ENCODE measurements around the gene NEK6. TPM values are rescaled to one million over a fixed set of nuclear protein-coding genes. Genes with fewer than 3 reads are reported as not detected.

Gene NEK6
- total RNA-seq, 1 experiment from 2014 or later = 17.6 TPM

DNA sequence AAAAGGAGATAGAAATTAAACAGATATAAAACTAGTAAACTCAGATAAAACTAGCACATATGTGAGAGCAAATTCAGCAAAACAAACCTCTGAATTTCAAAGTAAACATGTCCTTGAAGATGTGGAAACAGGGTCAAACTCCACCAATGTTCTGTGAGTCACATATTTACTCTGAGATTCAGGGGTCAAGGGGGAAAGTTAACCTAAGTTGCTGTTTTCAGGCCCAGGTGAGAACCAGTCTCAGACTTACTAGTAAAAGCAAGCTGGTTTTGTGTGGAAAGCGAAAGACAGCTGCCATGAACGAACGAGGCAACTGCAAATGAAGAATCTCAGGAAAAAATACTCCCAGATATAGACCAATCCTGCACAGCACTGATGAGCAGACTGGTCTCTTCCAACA, 128.5 kb downstream of the NEK6 start:
- no peaks in the 10 kb centered on the region for H3K27me3 ChIP-seq (ENCODE audit: control insufficient read depth, insufficient read depth, low read length)
- no peak overlapping the region for H3K4me3 ChIP-seq (ENCODE audit: insufficient read depth, low read depth, low read length)
- no peak for DNase-seq
- no peaks in the 10 kb centered on the region for H3K36me3 ChIP-seq (replicated peaks; ENCODE audit: control insufficient read depth, insufficient read depth, low read length)

DNA sequence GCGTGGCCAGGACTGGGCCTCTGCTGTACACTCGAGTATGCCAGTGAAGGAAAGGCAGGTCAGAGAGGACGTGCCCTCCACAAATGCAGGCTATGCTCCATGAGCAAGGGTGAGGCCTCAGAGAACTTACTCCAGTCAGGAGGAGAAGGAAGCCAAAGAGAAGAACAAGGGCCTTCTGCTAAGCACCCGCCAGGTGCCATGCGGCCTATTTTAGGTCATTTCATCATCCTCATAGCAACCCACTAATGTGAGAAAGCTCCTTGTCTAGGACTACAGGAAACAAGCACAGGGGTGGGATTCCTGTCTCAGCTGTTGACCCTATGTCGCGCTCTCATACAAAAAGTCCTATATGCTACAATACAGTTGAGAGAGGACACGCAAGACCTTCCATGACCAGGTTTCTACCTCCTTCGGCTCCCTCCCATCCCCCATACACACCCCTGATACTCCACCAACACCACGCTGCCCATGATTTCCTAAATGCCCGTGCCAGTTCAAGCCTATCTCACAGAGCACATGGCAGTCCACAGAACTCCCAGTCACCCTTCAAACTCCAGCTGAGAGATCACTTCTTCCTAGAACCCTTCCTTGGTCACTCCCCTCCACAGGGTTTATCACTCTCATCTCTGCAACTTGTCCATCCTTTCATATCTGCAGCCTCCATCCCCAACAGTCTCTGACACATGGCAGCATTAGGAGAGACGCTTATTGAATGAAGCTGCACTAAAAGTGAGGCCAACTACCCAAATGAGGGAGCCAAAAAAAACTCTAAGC, 130.7 kb downstream of the NEK6 start:
- no peak overlapping the region for H3K4me3 ChIP-seq (ENCODE audit: insufficient read depth, low read depth, low read length)
- DNase-seq = no peak
- H3K36me3 ChIP-seq (replicated peaks; ENCODE audit: control insufficient read depth, insufficient read depth, low read length) = no peaks in the 10 kb centered on the region
- H3K27me3 ChIP-seq (ENCODE audit: control insufficient read depth, insufficient read depth, low read length) = no peaks in the 10 kb centered on the region

DNA sequence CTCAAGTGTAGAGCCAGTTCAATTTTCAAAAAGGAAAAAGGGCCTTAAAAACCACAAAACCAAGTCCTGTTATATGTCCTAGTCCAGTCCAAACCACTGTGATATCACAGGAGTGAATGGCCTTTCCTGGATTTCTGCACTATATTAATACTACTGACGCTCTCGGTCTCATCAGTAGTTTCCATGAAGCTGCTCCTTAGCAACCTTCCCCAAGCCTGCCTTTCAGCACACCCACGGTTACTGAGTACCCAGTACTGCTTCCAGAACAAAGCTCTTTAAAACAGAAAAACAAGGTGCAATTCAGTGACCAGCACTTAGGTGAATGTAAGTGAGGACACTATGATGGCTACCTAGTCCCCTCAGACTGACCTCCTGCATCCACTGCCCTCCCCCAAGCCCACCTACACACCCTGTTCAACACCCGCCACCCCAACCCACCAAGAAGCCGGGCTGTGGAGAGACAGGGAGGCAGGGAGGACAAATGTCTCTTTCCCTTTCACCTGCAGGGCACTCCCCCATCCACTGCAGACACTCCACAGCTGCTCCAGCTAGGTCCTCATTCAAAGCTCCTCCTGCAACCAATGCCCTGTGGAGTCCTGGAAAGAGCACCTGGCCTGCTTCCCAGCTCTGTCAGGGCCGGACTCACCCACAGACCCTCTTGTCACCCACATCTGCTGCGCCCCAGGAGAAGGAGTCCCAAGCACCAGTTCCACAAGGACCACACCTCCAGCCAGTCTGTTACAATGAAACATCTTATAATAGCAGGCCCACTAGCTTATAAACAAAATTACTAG, 131.6 kb downstream of the NEK6 start:
- no peak for DNase-seq
- H3K36me3 ChIP-seq (replicated peaks; ENCODE audit: control insufficient read depth, insufficient read depth, low read length) = no peaks in the 10 kb centered on the region
- no peak overlapping the region for H3K4me3 ChIP-seq (ENCODE audit: insufficient read depth, low read depth, low read length)
- no peaks in the 10 kb centered on the region for H3K27me3 ChIP-seq (ENCODE audit: control insufficient read depth, insufficient read depth, low read length)

DNA sequence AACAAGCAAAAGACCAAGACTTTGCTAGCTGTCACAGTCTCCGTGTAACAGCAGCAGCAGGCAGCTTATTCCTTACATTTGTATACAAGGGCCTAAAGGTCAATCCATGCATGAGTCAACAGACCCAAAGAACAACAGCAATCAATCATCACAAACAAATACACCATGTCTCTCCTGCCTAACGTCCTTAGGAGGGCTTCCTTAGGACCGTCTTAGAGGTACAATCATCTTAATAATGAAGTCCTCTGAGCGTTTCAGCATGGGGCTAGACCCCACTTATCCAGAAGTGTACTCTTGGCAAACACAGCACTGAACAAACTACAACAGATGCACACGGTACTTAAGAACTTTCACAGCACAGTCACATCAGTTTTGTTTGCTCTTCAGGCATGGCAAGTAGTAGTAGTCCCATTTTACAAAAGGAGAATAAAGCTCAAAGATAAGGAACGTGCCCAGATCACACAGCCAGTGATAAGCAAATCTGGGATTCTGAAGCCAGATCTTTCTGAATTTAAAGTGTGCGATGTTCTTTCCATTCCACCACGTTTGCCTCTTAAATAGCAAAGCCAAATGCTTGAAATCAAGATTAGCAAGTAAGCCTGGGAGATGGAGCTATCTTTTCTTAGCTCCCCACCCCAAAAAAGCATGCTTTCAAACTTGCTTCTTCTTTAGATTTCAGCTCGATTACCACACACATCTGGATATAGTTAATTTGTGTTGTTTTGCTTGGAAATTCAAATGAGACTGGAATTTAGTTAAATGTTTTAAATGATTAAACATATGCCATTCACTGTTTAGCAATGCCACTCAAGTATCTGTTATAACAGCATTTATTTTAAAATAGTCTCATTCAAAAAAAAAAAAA, 133.3 kb downstream of the NEK6 start:
- Histone ChIP-seq H3K36me3 (replicated peaks; ENCODE audit: control insufficient read depth, insufficient read depth, low read length) (no peaks in the 10 kb centered on the region), H3K4me3 (ENCODE audit: insufficient read depth, low read depth, low read length) (no peak overlapping the region), H3K27me3 (ENCODE audit: control insufficient read depth, insufficient read depth, low read length) (no peaks in the 10 kb centered on the region)
- DNase-seq = no peak

DNA sequence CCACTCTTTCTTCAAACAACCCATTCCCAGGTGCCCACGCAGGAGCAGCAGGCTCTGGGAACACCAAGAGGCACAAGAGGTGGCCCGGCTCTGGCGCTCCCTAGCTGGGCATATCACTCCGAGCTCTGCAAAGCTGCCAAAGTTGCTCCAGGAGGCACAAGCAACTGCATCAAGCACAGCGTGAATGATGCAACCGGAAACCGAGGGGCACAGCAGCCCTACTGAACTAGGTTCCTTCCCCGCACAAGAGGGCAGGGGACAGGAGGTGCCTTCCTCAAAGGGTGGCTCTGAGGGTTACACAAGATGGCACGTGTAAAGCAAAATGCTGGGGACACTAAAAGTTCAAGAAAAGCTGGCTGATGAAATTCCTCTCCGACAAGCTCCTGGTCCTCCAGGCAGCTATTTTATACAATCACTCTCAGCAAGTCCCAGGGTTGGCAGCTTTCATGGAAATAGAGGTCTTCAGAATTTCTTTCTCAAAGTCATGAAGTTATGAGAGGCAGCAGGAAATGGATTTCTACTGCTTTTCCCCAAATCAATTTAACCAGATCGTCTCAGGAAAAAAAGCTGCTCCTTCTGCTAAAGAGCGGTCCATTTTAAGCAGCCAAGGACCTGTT, 134.6 kb downstream of the NEK6 start:
- Histone ChIP-seq H3K36me3 (replicated peaks; ENCODE audit: control insufficient read depth, insufficient read depth, low read length) (peaks cover 2% of the 10 kb centered on the region; the same call in 1 of the 2 replicates), H3K4me3 (ENCODE audit: insufficient read depth, low read depth, low read length) (no peak overlapping the region), H3K27me3 (ENCODE audit: control insufficient read depth, insufficient read depth, low read length) (no peaks in the 10 kb centered on the region)
- DNase-seq = no peak

DNA sequence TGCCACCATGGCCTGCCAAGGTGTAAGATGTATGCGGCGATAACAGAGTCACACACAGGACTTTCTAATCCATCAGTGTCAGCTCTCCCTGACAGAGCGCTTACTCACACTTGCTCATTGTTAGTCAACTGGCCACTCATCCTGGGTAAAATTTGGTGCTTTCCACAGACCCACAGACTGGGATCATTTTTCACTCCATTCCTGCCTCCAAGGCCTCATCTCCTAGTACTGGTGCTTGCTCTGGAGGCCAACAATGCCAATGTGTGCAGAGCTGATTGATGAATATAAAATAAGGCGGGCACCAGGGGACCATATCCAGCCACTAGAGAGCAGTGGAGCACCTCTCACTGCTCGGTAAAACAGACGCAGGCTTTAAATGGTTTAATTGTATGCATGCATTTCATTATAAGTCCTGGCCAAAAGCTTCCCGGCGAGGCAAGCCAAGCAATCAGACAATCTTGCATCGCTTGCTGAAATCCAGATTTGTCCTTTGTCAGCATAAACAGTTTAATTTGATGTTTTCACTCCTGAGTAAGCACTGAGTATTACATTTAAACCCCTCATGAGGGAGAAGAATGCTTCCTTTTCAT, 135.2 kb downstream of the NEK6 start:
- peak; percentile 61 for DNase-seq
- no peak overlapping the region for H3K4me3 ChIP-seq (ENCODE audit: insufficient read depth, low read depth, low read length)

DNA sequence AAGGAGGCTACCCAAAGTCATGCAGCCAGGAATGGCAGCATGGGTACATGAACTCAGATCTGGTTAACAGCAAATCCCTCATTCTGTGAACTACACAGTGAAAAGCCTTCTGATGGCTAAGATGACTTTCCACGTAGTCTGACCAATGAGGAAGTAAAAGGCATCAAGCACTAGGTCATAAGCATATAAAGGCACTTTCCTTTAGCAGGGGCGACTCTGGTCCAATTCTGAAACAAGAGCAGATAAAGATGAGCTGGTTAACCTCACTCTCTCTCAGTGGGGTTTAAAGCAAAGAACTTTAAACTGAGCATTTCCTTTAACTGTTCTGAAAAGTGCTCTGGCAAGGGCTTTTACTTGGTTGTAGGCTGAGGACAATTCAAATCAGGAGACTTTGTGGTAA, 136.4 kb downstream of the NEK6 start:
- no peaks in the 10 kb centered on the region for H3K27me3 ChIP-seq (ENCODE audit: control insufficient read depth, insufficient read depth, low read length)
- H3K36me3 ChIP-seq (replicated peaks; ENCODE audit: control insufficient read depth, insufficient read depth, low read length) = peaks cover 2% of the 10 kb centered on the region; the same call in 1 of the 2 replicates
- no peak overlapping the region for H3K4me3 ChIP-seq (ENCODE audit: insufficient read depth, low read depth, low read length)
- no peak for DNase-seq

More for the DNA sequence above, 135.2 kb downstream of the NEK6 start:
- peaks cover 2% of the 10 kb centered on the region; the same call in 1 of the 2 replicates for H3K36me3 ChIP-seq (replicated peaks; ENCODE audit: control insufficient read depth, insufficient read depth, low read length)
- H3K27me3 ChIP-seq (ENCODE audit: control insufficient read depth, insufficient read depth, low read length) = no peaks in the 10 kb centered on the region

DNA sequence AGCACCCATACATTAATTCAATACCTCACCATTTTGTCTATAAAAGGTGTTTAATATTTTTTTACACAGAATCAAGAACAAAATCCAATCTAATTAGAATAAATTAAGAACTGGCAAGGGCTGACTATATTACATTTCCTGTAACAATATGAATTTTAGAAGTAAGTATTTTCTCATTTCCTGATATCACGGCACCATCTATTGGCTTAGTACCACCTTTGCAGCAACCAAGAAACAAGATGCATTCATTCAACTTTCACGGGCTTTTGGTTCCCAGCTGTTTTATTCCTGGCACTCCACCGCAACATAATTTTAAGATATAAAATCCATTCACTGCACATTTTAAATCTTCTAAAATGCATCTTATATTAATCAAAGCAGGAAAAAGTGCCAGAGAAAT, 136.8 kb downstream of the NEK6 start:
- DNase-seq = no peak
- Histone ChIP-seq H3K4me3 (ENCODE audit: insufficient read depth, low read depth, low read length) (no peak overlapping the region), H3K27me3 (ENCODE audit: control insufficient read depth, insufficient read depth, low read length) (no peaks in the 10 kb centered on the region), H3K36me3 (replicated peaks; ENCODE audit: control insufficient read depth, insufficient read depth, low read length) (peaks cover 2% of the 10 kb centered on the region; the same call in 1 of the 2 replicates)

DNA sequence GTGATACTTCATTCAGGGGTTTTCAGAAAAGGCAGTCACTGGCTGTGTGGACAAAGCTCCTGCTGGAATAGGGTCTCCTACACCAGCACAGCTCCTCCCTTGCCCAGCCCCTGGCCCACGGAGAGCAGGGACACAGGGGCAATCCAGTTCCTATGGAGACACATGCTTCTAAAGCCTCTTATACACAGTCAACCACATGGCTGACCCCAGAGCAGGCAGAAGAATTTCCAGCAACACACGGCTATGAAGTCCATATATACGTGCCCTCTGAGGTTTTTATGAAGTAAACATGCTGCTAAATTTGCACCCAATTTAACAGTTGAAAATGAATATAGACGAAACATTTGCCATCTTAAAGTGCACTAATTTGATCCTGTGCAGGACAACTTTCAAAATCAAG, 138.1 kb downstream of the NEK6 start:
- no peak for DNase-seq
- Histone ChIP-seq H3K27me3 (ENCODE audit: control insufficient read depth, insufficient read depth, low read length) (no peaks in the 10 kb centered on the region), H3K4me3 (ENCODE audit: insufficient read depth, low read depth, low read length) (no peak overlapping the region), H3K36me3 (replicated peaks; ENCODE audit: control insufficient read depth, insufficient read depth, low read length) (peaks cover 2% of the 10 kb centered on the region; the same call in 1 of the 2 replicates)

DNA sequence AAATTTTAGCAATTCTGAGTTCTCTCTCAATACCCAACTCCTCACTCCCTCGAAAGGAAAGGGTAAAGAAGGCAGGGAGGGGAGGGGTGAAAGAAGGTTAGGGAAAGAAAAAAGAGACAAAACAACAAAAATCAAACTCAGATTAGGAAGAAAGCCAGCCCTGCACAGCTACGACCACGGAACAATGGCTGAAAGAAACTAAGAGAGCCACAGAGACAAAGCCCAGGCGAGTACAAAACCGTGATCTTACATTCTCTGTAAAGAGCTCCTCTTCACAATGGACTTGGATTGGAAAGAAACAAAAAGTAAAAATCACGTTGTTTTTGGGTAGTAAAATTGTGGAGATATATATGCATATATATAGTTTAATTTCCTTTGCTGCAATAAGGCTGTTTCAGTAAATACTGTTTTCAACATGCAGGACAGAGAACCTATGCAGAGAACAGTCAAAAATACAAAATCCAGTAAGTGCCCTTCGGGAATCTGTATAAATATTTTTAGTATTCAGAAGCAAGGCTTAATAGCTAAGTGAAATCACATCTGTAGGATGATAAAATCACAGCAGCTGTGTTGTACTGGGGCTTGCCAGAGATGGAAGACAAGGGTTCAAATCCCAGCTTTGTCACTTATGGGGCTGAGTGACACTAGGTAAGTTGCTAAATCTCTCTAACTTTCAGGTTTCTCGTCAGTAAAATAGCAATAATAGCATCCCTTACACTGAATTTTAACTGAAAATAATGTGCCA, 140.6 kb downstream of the NEK6 start:
- Histone ChIP-seq H3K36me3 (replicated peaks; ENCODE audit: control insufficient read depth, insufficient read depth, low read length) (peaks cover 6% of the 10 kb centered on the region), H3K27me3 (ENCODE audit: control insufficient read depth, insufficient read depth, low read length) (no peaks in the 10 kb centered on the region), H3K4me3 (ENCODE audit: insufficient read depth, low read depth, low read length) (no peak overlapping the region)
- DNase-seq = no peak

DNA sequence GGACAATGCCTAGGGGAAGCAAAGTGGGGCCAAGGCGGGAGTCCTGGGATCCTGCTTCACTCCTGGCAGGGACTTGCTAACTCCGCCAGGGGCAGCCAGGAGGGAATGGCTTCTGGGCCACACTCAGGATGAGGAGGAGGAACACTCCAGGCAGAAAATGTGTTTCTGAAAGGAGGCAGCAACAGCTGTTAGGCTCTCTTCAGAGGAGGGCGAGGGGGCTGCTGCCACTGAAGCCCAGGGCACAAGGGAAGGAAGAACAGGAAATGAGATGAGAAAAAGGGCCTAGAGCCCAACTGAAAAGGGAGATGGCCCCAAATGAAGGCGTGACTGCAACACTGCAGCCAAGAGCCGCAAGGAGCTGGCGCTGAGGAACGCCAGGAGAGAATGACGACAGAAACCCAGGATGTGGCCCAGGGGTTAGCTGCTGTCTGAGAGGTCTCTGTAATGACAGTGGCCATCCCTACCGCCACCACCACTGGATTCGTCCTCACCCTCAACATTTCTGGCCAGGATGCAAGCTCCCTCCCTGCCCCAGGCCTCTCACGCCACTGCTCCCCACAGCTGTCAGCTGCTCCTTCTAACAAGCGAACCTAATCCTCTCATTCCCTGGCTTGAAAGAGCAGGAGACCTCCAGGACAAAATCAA, 141.7 kb downstream of the NEK6 start:
- Histone ChIP-seq H3K27me3 (ENCODE audit: control insufficient read depth, insufficient read depth, low read length) (no peaks in the 10 kb centered on the region), H3K36me3 (replicated peaks; ENCODE audit: control insufficient read depth, insufficient read depth, low read length) (peaks cover 9% of the 10 kb centered on the region), H3K4me3 (ENCODE audit: insufficient read depth, low read depth, low read length) (no peak overlapping the region)
- no peak for DNase-seq

DNA sequence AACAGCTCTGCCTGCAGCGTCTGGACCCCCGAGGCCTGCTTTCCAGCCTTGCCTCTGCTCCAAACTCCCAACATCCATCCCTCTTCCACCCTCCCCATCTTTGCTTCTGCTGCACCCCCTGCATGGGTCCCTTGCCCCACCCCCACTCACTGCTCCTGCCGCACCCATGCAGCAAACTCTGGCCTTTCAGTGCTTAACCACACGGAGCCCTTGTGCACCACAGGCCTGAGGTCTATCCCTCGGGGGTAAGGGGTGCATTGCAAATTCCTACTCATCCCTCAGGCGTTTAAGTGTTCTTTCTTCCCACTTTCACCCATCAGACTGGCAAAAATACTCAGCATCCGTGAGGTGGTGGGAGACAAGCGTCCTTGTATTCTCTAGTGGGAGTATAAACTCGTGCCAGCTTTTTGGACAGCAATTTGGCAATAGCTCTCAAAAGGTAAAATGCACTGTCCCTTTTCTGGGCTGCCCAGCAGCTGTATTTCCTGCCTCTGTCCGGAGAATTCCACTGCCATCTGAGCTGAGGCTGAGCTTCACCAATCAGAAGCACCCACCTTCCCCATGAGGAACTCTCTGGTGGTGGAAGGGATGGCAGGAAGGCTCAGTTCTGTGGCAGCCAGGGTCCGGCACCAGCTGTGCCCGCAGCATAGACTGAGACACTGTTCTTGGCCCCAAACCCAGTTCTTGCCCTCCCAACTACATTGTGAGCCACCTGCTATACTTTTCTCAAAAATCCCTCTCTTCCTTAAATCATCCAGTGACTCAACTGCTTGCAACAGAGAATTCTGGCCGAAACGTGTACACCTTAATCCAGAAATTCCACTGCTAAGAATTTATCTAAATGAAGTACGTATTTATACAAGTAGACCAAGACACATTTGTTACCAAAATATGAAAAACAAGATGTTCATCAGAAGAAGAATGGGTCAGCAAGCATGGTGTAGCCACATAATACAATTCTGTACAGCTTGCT, 142.5 kb downstream of the NEK6 start:
- Histone ChIP-seq H3K36me3 (replicated peaks; ENCODE audit: control insufficient read depth, insufficient read depth, low read length) (peaks cover 12% of the 10 kb centered on the region), H3K27me3 (ENCODE audit: control insufficient read depth, insufficient read depth, low read length) (no peaks in the 10 kb centered on the region), H3K4me3 (ENCODE audit: insufficient read depth, low read depth, low read length) (no peak overlapping the region)
- no peak for DNase-seq

Data from H7 (cell line).